ENCODE data around the gene CDC42BPA.

The CDC42BPA gene

GRCh38 chr1:227093309-227093708 is 225.0 kb downstream of the CDC42BPA start:
- DNase-seq (ENCODE audit: low read depth, low spot score), result no peak
- H3K9me3 ChIP-seq (ENCODE audit: low read depth, low read length), result no peaks in the 10 kb centered on the region
- H3K36me3 ChIP-seq (ENCODE audit: insufficient read depth, low read length), result peaks cover 7% of the 10 kb centered on the region; the same call in 1 of the 2 replicates
- TF ChIP-seq EZH2 (IDR thresholded peaks at IDR 0.05) (no peak), POLR2AphosphoS5 (IDR thresholded peaks at IDR 0.05; ENCODE audit: borderline replicate concordance, low read depth, low read length) (no peak), FOXP2 (optimal IDR thresholded peaks at IDR 0.05; ENCODE audit: control extremely low read depth, extremely low read length, insufficient read depth) (no peak)
- no peak overlapping the region for H3K27ac ChIP-seq
- H3K9ac ChIP-seq (ENCODE audit: insufficient read length), result no peak overlapping the region
- H3K4me3 ChIP-seq, result no peak overlapping the region

GRCh38 chr1:227092069-227092468 is 226.2 kb downstream of the CDC42BPA start:
- no peak overlapping the region for H3K27ac ChIP-seq
- peaks cover 12% of the 10 kb centered on the region for H3K36me3 ChIP-seq (ENCODE audit: insufficient read depth, low read length)
- no peaks in the 10 kb centered on the region for H3K9me3 ChIP-seq (ENCODE audit: low read depth, low read length)
- no peak overlapping the region for H3K9ac ChIP-seq (ENCODE audit: insufficient read length)
- TF ChIP-seq FOXP2 (optimal IDR thresholded peaks at IDR 0.05; ENCODE audit: control extremely low read depth, extremely low read length, insufficient read depth), result no peak
- no peak for TF ChIP-seq EZH2 (IDR thresholded peaks at IDR 0.05)
- TF ChIP-seq POLR2AphosphoS5 (IDR thresholded peaks at IDR 0.05; ENCODE audit: borderline replicate concordance, low read depth, low read length), result no peak
- no peak for DNase-seq (ENCODE audit: low read depth, low spot score)
- no peak overlapping the region for H3K4me3 ChIP-seq

GRCh38 chr1:227086636-227087035 is 231.7 kb downstream of the CDC42BPA start:
- Histone ChIP-seq H3K4me3 (no peak overlapping the region), H3K27ac (no peak overlapping the region), H3K9ac (ENCODE audit: insufficient read length) (no peak overlapping the region), H3K9me3 (ENCODE audit: low read depth, low read length) (no peaks in the 10 kb centered on the region), H3K36me3 (ENCODE audit: insufficient read depth, low read length) (peaks cover 26% of the 10 kb centered on the region)
- no peak for DNase-seq (ENCODE audit: low read depth, low spot score)
- TF ChIP-seq FOXP2 (optimal IDR thresholded peaks at IDR 0.05; ENCODE audit: control extremely low read depth, extremely low read length, insufficient read depth) (no peak), EZH2 (IDR thresholded peaks at IDR 0.05) (no peak), POLR2AphosphoS5 (IDR thresholded peaks at IDR 0.05; ENCODE audit: borderline replicate concordance, low read depth, low read length) (no peak)

- Histone ChIP-seq H3K27ac (no peak overlapping the region), H3K9ac (ENCODE audit: insufficient read length) (no peak overlapping the region), H3K9me3 (ENCODE audit: low read depth, low read length) (no peaks in the 10 kb centered on the region), H3K36me3 (ENCODE audit: insufficient read depth, low read length) (peaks cover 19% of the 10 kb centered on the region), H3K4me3 (no peak overlapping the region)
- DNase-seq (ENCODE audit: low read depth, low spot score), result no peak
- TF ChIP-seq FOXP2 (optimal IDR thresholded peaks at IDR 0.05; ENCODE audit: control extremely low read depth, extremely low read length, insufficient read depth) (no peak), POLR2AphosphoS5 (IDR thresholded peaks at IDR 0.05; ENCODE audit: borderline replicate concordance, low read depth, low read length) (no peak), EZH2 (IDR thresholded peaks at IDR 0.05) (no peak)
These were observed 235.1 kb downstream of the CDC42BPA start for GRCh38 chr1:227082999-227083746.

GRCh38 chr1:227077783-227078182 is 240.5 kb downstream of the CDC42BPA start:
- DNase-seq (ENCODE audit: low read depth, low spot score), result no peak
- no peaks in the 10 kb centered on the region for H3K9me3 ChIP-seq (ENCODE audit: low read depth, low read length)
- no peak for TF ChIP-seq EZH2 (IDR thresholded peaks at IDR 0.05)
- TF ChIP-seq POLR2AphosphoS5 (IDR thresholded peaks at IDR 0.05; ENCODE audit: borderline replicate concordance, low read depth, low read length), result no peak
- no peak for TF ChIP-seq FOXP2 (optimal IDR thresholded peaks at IDR 0.05; ENCODE audit: control extremely low read depth, extremely low read length, insufficient read depth)
- H3K36me3 ChIP-seq (ENCODE audit: insufficient read depth, low read length), result peaks cover 13% of the 10 kb centered on the region; the same call in 1 of the 2 replicates
- H3K9ac ChIP-seq (ENCODE audit: insufficient read length), result no peak overlapping the region
- H3K4me3 ChIP-seq, result no peak overlapping the region
- no peak overlapping the region for H3K27ac ChIP-seq

- no peak for DNase-seq (ENCODE audit: low read depth, low spot score)
- H3K36me3 ChIP-seq (ENCODE audit: insufficient read depth, low read length), result peaks cover 13% of the 10 kb centered on the region; the same call in 1 of the 2 replicates
These were observed 244.5 kb downstream of the CDC42BPA start for GRCh38 chr1:227073786-227074185.

GRCh38 chr1:227072991-227073390 is 245.3 kb downstream of the CDC42BPA start:
- H3K9me3 ChIP-seq (ENCODE audit: low read depth, low read length), result no peaks in the 10 kb centered on the region
- H3K9ac ChIP-seq (ENCODE audit: insufficient read length), result no peak overlapping the region
- peaks cover 13% of the 10 kb centered on the region; the same call in 1 of the 2 replicates for H3K36me3 ChIP-seq (ENCODE audit: insufficient read depth, low read length)
- TF ChIP-seq FOXP2 (optimal IDR thresholded peaks at IDR 0.05; ENCODE audit: control extremely low read depth, extremely low read length, insufficient read depth) (no peak), EZH2 (IDR thresholded peaks at IDR 0.05) (no peak), POLR2AphosphoS5 (IDR thresholded peaks at IDR 0.05; ENCODE audit: borderline replicate concordance, low read depth, low read length) (no peak)
- DNase-seq (ENCODE audit: low read depth, low spot score), result no peak
- H3K27ac ChIP-seq, result no peak overlapping the region
- no peak overlapping the region for H3K4me3 ChIP-seq

More at GRCh38 chr1:227073786-227074185, 244.5 kb downstream of the CDC42BPA start:
- no peak overlapping the region for H3K4me3 ChIP-seq
- H3K27ac ChIP-seq, result no peak overlapping the region
- no peaks in the 10 kb centered on the region for H3K9me3 ChIP-seq (ENCODE audit: low read depth, low read length)
- H3K9ac ChIP-seq (ENCODE audit: insufficient read length), result no peak overlapping the region
- TF ChIP-seq POLR2AphosphoS5 (IDR thresholded peaks at IDR 0.05; ENCODE audit: borderline replicate concordance, low read depth, low read length), result no peak
- TF ChIP-seq EZH2 (IDR thresholded peaks at IDR 0.05), result no peak
- TF ChIP-seq FOXP2 (optimal IDR thresholded peaks at IDR 0.05; ENCODE audit: control extremely low read depth, extremely low read length, insufficient read depth), result no peak

- no peak overlapping the region for H3K27ac ChIP-seq
- H3K9me3 ChIP-seq (ENCODE audit: low read depth, low read length), result no peaks in the 10 kb centered on the region
- peaks cover 13% of the 10 kb centered on the region; the same call in 1 of the 2 replicates for H3K36me3 ChIP-seq (ENCODE audit: insufficient read depth, low read length)
- no peak overlapping the region for H3K9ac ChIP-seq (ENCODE audit: insufficient read length)
- no peak for DNase-seq (ENCODE audit: low read depth, low spot score)
- TF ChIP-seq EZH2 (IDR thresholded peaks at IDR 0.05) (no peak), POLR2AphosphoS5 (IDR thresholded peaks at IDR 0.05; ENCODE audit: borderline replicate concordance, low read depth, low read length) (no peak), FOXP2 (optimal IDR thresholded peaks at IDR 0.05; ENCODE audit: control extremely low read depth, extremely low read length, insufficient read depth) (no peak)
- H3K4me3 ChIP-seq, result no peak overlapping the region
These were observed 246.3 kb downstream of the CDC42BPA start for GRCh38 chr1:227071895-227072587.

Measured in SK-N-MC (cell line).